H9 (cell line): Measurements from ENCODE around the gene CGGBP1. TPM values are rescaled to one million over a fixed set of nuclear protein-coding genes. Genes with fewer than 3 reads are reported as not detected.

Source experiments
- DNase-seq: peaks from one replicate; pipeline ENCODE4 v3.0.0-alpha.2; 2017
- H2AFZ ChIP-seq: one replicate; pipeline ENCODE4 v1.6.1; 2013; ENCODE audit warnings: mild to moderate bottlenecking, low read length, control low read depth, moderate library complexity
- H2AK5ac ChIP-seq: 2 replicates; pipeline ENCODE4 v1.6.1; 2013; ENCODE audit warnings: low read length, control low read depth, mixed read lengths; ENCODE audit not compliant: insufficient read length
- H2BK120ac ChIP-seq: one replicate; pipeline ENCODE4 v1.6.1; 2013; ENCODE audit warnings: low read depth, mild to moderate bottlenecking, low read length, control low read depth, inconsistent platforms; ENCODE audit not compliant: poor library complexity, severe bottlenecking
- H2BK12ac ChIP-seq: 2 replicates; pipeline ENCODE4 v1.6.1; 2013; ENCODE audit warnings: low read length, control low read depth, mixed read lengths, low read depth; ENCODE audit not compliant: insufficient read length
- H2BK15ac ChIP-seq: 2 replicates; pipeline ENCODE4 v1.6.1; 2013; ENCODE audit warnings: low read depth, low read length, control low read depth
- H2BK20ac ChIP-seq: one replicate; pipeline ENCODE4 v1.6.1; 2013; ENCODE audit warnings: low read depth, mild to moderate bottlenecking, low read length, control low read depth, inconsistent platforms; ENCODE audit not compliant: poor library complexity, severe bottlenecking
- H2BK5ac ChIP-seq: 2 replicates; pipeline ENCODE4 v1.6.1; 2013; ENCODE audit warnings: low read length, control low read depth, mixed read lengths; ENCODE audit not compliant: insufficient read length
- H3K14ac ChIP-seq: 2 replicates; pipeline ENCODE4 v1.6.1; 2013; ENCODE audit warnings: low read length, control low read depth; ENCODE audit not compliant: insufficient read depth
- H3K18ac ChIP-seq: 2 replicates; pipeline ENCODE4 v1.6.1; 2013; ENCODE audit warnings: low read depth, mild to moderate bottlenecking, mixed read lengths, low read length, control low read depth; ENCODE audit not compliant: insufficient read length
- H3K23ac ChIP-seq: 2 replicates; pipeline ENCODE4 v1.6.1; 2013; ENCODE audit warnings: low read length, control low read depth, mixed read lengths, low read depth; ENCODE audit not compliant: insufficient read length
- H3K23me2 ChIP-seq: 2 replicates; pipeline ENCODE4 v1.6.1; 2013; ENCODE audit warnings: low read depth, mild to moderate bottlenecking, mixed read lengths, low read length, control low read depth; ENCODE audit not compliant: insufficient read length, poor library complexity, severe bottlenecking
- H3K27ac ChIP-seq: 2 replicates; pipeline ENCODE4 v1.5.1; 2013; ENCODE audit warnings: low read length, control low read depth, mixed read lengths, low read depth; ENCODE audit not compliant: insufficient read length
- H3K27me3 ChIP-seq: 2 replicates; pipeline ENCODE4 v1.6.1; 2013; ENCODE audit warnings: low read length, control low read depth, inconsistent platforms; ENCODE audit not compliant: insufficient read depth
- H3K4ac ChIP-seq: 2 replicates; pipeline ENCODE4 v1.6.1; 2013; ENCODE audit warnings: low read depth, mild to moderate bottlenecking, control low read depth, inconsistent platforms, low read length, moderate library complexity
- H3K4me1 ChIP-seq: 2 replicates; pipeline ENCODE4 v1.6.1; 2013; ENCODE audit warnings: low read length, control low read depth, inconsistent platforms; ENCODE audit not compliant: insufficient read depth
- H3K4me2 ChIP-seq: 2 replicates; pipeline ENCODE4 v1.6.1; 2013; ENCODE audit warnings: low read length, control low read depth, mixed read lengths; ENCODE audit not compliant: insufficient read length, insufficient read depth
- H3K56ac ChIP-seq: 2 replicates; pipeline ENCODE4 v1.6.1; 2013; ENCODE audit warnings: low read depth, mild to moderate bottlenecking, mixed read lengths, low read length, control low read depth; ENCODE audit not compliant: insufficient read length
- H3K79me1 ChIP-seq: 2 replicates; pipeline ENCODE4 v1.6.1; 2013; ENCODE audit warnings: low read depth, mild to moderate bottlenecking, moderate library complexity, low read length, control low read depth, inconsistent platforms; ENCODE audit not compliant: insufficient read depth, poor library complexity, severe bottlenecking
- H3K79me2 ChIP-seq: 2 replicates; pipeline ENCODE4 v1.6.1; 2013; ENCODE audit warnings: low read length, control low read depth, inconsistent platforms; ENCODE audit not compliant: insufficient read depth
- H3K9ac ChIP-seq: 2 replicates; pipeline ENCODE4 v1.6.1; 2013; ENCODE audit warnings: low read length, control low read depth, mixed read lengths; ENCODE audit not compliant: insufficient read length; ENCODE audit errors: extremely low read depth
- H3K9me3 ChIP-seq: one replicate; pipeline ENCODE4 v1.6.1; 2013; ENCODE audit warnings: low read depth, low read length, inconsistent platforms; ENCODE audit not compliant: control insufficient read depth
- H3T11ph ChIP-seq: one replicate; pipeline ENCODE4 v1.6.1; 2013; ENCODE audit warnings: mild to moderate bottlenecking, low read length, control low read depth, inconsistent platforms
- H4K20me1 ChIP-seq: one replicate; pipeline ENCODE4 v1.6.1; 2013; ENCODE audit not compliant: control insufficient read depth, insufficient read length, insufficient read depth
- H4K5ac ChIP-seq: 2 replicates; pipeline ENCODE4 v1.6.1; 2013; ENCODE audit warnings: low read depth, mild to moderate bottlenecking, mixed read lengths, low read length, control low read depth; ENCODE audit not compliant: insufficient read length
- H4K8ac ChIP-seq: replicated peaks from 2 replicates; pipeline ENCODE4 v1.6.1; 2013; ENCODE audit warnings: low read length, control low read depth, mixed read lengths, low read depth; ENCODE audit not compliant: insufficient read length
- H4K91ac ChIP-seq: 2 replicates; pipeline ENCODE4 v1.6.1; 2013; ENCODE audit warnings: low read depth, mild to moderate bottlenecking, moderate library complexity, mixed read lengths, low read length, control low read depth; ENCODE audit not compliant: insufficient read length
- H3K27ac Mint-ChIP-seq, 3 experiments: 2 replicates in 2 of 3; 3 replicates in 1 of 3; pipeline ENCODE4 v1.8.0; 2020 to 2021; ENCODE audit warnings: mixed read lengths in 3 of 3, mild to moderate bottlenecking in 1 of 3, moderate library complexity in 1 of 3
- H3K27me3 Mint-ChIP-seq: 2 replicates; pipeline ENCODE4 v1.8.0; 2021; ENCODE audit warnings: low read depth, mild to moderate bottlenecking, moderate library complexity, mixed read lengths
- H3K36me3 Mint-ChIP-seq, 3 experiments: 2 replicates in 2 of 3; 3 replicates in 1 of 3; pipeline ENCODE4 v1.8.0; 2020 to 2021; ENCODE audit warnings: low read depth in 3 of 3, mixed read lengths in 3 of 3; ENCODE audit not compliant: insufficient read depth in 1 of 3
- H3K4me1 Mint-ChIP-seq, 2 experiments: 2 replicates each; pipeline ENCODE4 v1.8.0; 2020; ENCODE audit warnings: mixed read lengths in 2 of 2
- H3K4me3 Mint-ChIP-seq, 2 experiments: 2 replicates in 1 of 2; 3 replicates in 1 of 2; pipeline ENCODE4 v1.8.0; 2020 to 2021; ENCODE audit warnings: mild to moderate bottlenecking in 2 of 2, mixed read lengths in 2 of 2, moderate library complexity in 1 of 2
- H3K9me3 Mint-ChIP-seq, 2 experiments: 2 replicates in 1 of 2; 3 replicates in 1 of 2; pipeline ENCODE4 v1.8.0; 2020; ENCODE audit warnings: mild to moderate bottlenecking in 2 of 2, mixed read lengths in 2 of 2, moderate library complexity in 1 of 2
- CTCF ChIP-seq: fragments of 200-600 bp; sonication (generic); conservative IDR thresholded peaks from 3 replicates; pipeline ENCODE4 v1.8.0; 2021; ENCODE audit warnings: antibody characterized with exemption, mild to moderate bottlenecking
- WGBS: extraction: QIAGEN DNeasy Blood & Tissue Kit; methylation state at CpG from one replicate; pipeline ENCODE4 v1.1.7; 2013; ENCODE audit warnings: missing lambda C conversion rate, low lambda C conversion rate, mixed read lengths; ENCODE audit not compliant: insufficient read length; ENCODE audit errors: extremely low coverage; 5-methylcytosine and 5-hydroxymethylcytosine counted together
- total RNA-seq: library from RNA; stranded (reverse); gene quantifications from 2 replicates; pipeline ENCODE4 v1.2.1, GENCODE V29; 2021

Gene CGGBP1
- total RNA-seq, 1 experiment from 2014 or later = 75.0 TPM

GRCh38 chr3:88101142-88101541, 42.3 kb upstream of the CGGBP1 start:
- Histone ChIP-seq H4K5ac (no peak overlapping the region), H3K4ac (no peak overlapping the region), H3K79me2 (no peaks in the 10 kb centered on the region), H2BK15ac (no peak overlapping the region), H3K4me1 (no peaks in the 10 kb centered on the region), H2BK12ac (no peak overlapping the region), H3K27me3 (no peaks in the 10 kb centered on the region), H2BK5ac (no peak overlapping the region), H3K9ac (no peak overlapping the region), H3K79me1 (no peaks in the 10 kb centered on the region), H3K56ac (no peak overlapping the region), H4K8ac (no peak overlapping the region), H2AK5ac (no peak overlapping the region), H2AFZ (no peak overlapping the region), H4K20me1 (no peaks in the 10 kb centered on the region), H3K18ac (no peak overlapping the region), H4K91ac (no peak overlapping the region), H3K4me2 (no peak overlapping the region), H3K27ac (no peak overlapping the region), H3K14ac (no peak overlapping the region), H3K9me3 (no peaks in the 10 kb centered on the region), H3K23me2 (no peaks in the 10 kb centered on the region), H3T11ph (no peak overlapping the region), H2BK20ac (no peak overlapping the region), H2BK120ac (no peak overlapping the region), H3K23ac (no peak overlapping the region)
- Mint-ChIP-seq H3K4me1 (no peaks in the 10 kb centered on the region), H3K36me3 (peaks cover 17 to 36% (median 26%) of the 10 kb centered on the region in 3 experiments), H3K27ac (no peak overlapping the region), H3K4me3 (no peak overlapping the region), H3K27me3 (no peaks in the 10 kb centered on the region), H3K9me3 (peaks cover 3 to 9% of the 10 kb centered on the region in 2 experiments; a peak in 4 of 5 replicates)
- no CpG with 5 or more reads among the region's 1 CpG for WGBS
- no peak for DNase-seq
- no peak for TF ChIP-seq CTCF
